Measurements from ENCODE around the gene NPEPL1. TPM values are rescaled to one million over a fixed set of nuclear protein-coding genes. Genes with fewer than 3 reads are reported as not detected.

NPEPL1 gene
- polyA plus RNA-seq, 4 donors: 37.8 to 47.8 (median 41.9) TPM

DNA sequence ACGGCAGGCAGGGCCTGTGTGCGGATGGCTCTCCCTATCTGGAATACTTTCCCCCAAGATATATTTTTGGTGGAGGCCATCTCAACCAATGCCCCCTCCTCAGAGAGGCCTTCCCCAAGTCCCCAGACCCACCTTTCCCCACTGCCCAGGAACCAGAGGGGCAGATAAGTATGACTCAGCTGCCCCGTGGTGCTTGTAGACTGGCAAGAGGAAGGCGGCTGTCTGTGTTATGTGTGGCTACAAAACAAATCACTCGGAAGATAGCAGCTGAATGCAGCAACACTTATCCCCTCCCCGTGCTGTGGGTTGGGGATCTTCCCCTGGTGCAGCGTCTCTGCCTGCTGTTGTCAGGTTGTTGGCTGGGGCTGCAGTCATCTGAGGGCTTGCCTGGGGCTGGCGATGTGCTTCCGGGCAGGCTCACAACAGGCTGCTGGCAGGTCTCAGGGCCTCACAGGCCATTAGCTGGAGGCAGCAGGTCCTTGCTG is 7.1 kb downstream of the NPEPL1 start:
- no peak for DNase-seq (ENCODE audit: low read depth in 4 of 4, low spot score in 3 of 4)

DNA sequence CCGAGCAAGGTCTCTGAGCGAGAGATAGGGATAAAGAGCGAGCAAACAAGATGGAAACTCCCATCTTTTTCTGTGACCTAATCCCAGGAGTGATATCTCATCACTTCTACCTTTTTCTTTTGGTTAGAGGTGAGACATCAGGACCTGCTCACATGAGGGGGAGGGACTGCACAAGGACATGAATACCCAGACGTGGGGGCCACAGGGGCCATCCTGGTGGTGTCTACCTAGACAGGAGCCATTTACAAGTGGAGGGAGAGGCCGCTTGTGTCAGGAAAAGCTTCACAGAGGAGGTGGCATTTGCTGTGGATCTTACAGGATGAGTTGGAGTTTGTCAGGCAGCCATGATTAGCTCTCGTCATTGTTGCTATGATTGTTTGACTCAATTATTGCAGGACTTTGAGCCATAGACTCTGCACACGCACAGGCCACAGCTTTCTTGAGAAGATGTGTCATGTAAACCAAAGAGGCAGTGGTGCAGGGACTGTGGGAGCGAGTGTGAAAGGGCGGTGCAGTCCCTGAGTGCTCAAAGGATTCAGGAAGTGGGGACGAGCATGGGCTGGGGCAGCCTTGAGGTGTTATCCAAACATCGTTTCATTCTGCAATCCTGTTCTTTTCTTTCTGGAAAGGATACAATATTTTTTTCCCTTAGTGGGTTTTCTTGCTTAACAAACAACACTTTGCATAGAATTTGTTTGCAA is 7.7 kb downstream of the NPEPL1 start:
- DNase-seq (ENCODE audit: low read depth in 4 of 4, low spot score in 3 of 4): no peak

DNA sequence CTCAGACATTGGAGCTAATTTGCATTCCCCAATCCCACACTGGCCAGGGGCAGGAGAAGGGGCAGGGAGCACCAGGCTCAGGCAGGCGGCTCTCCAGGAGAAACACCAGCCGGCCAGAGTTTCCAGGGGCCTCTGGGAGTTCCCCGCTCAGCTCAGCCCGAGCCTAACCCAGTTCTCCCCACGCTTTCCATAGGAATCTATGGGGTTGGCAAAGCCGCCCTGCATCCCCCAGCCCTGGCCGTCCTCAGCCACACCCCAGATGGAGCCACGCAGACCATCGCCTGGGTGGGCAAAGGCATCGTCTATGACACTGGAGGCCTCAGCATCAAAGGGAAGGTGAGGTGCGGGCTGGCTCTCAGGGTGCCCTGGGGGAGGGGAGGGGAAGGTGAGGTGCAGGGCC is 8.2 kb downstream of the NPEPL1 start:
- no peak for DNase-seq (ENCODE audit: low read depth in 4 of 4, low spot score in 3 of 4)

DNA sequence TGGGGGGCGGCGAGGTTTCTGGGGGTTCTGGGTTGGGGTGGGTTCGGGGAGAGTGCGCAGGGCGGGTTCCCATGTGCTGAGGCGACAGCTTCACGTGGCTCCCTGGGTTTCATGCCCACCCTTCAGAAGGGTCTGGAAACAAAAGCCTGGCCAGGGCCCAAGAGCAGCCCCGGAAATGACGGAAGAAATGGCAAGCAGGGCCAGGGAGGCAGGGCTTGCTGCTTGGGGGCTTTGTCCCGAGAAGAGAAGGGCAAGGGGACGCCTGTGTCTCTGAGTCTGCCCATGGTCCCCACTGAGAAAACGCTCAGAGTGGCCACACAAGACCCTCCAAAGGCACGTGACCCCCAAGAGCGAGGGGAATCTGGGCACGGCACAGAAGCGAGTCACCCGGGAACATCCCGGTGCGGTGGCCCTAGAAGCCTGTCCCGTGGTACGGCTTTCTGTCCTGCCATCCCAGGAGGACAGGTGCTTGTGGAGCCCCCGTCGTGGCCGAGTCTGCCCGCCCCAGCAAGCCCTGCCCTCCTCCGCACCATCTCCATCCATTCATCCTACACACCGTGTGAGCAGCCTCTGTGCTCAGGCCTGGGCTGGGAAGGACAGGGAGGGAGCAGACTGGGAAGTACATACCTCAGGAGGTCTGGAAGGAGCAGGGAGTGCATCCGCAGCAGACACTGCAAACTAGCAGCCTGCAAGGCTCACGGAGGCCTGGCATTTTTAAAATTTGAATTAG is 9.0 kb downstream of the NPEPL1 start:
- DNase-seq (ENCODE audit: low read depth in 4 of 4, low spot score in 3 of 4): no peak

DNA sequence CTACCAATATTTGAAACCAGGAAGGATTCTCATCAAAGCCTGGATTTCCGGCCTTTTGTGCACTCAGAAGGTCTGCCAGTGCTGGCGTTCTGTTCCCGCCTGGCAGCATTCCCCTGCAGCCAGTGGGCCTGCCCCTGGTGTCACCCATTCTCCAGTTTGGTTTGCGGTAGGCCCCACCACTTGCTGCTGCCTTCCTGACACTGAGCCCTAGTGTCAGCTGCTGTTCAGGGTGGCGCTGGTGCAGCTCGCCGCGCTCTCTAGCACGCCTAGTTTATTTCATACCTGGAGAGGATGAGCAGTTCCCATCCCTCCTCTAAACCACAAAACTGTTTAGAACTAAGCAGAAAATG is 9.5 kb downstream of the NPEPL1 start:
- no peak for DNase-seq (ENCODE audit: low read depth in 4 of 4, low spot score in 3 of 4)

DNA sequence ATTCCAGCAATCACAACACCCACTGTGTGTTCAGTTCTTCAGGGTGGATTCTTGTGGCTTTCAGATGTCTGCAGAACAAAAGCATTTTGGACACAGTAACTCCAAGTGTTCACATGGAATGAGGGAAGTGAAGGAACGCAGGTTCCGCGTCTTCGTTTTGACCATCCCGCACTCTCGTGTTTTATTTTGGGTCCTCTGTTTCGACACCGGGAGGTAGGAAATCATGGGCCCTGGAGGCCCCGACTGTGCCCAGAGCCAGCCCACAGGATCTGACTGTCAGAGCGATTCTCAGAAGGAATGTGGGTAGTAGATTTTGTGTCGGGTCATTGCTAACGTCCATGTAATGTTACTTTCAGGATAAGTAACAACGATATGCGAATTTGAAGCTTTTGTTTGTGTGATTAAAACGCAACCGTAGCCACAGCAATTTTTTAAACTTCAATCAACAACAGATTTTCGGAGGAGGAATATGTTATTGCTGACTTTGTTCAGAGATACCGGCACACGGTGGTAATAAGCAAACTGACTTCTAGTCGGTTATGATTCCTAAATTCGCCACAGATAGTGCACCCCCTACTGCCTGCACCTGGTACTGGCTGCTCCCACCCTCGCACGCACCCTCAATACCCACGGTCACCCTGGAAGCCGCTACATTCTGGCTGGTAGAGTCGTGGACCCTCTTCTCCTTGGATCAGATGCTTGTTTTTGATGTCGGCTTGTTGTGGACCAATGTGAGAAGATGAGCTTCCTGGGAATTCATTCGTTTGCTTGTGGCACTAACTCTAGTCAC is 10.5 kb downstream of the NPEPL1 start:
- no peak for DNase-seq (ENCODE audit: low read depth in 4 of 4, low spot score in 3 of 4)

DNA sequence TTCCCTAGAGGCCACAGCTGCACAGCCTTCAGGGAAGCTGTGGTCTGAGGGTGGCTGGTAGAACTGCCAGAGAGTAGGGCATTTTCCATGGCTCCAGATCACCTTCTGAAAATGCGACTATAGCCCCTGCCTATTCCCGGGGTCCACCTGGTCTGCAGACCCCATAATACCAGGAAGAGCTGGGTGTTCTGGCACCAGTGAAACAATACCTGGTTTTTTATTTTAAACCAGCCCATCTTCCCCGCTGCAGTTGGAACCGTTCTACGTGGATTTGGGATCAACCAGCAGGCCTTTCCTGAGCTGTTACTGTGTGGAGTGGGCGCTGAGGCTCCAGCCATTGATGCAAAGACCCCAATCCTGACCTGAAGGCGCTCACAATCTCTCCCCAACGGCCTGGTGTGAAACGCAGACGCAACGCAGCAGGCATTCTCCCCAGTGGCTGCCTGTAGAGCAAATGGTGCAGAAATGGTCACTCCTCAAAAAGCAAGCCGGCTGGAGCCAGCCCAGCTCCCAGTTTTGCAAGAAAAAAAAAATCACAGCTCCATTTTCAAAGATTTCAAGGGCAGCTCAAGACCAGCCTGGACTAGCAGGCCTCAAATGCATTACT is 11.3 kb downstream of the NPEPL1 start:
- DNase-seq (ENCODE audit: low read depth in 4 of 4, low spot score in 3 of 4): no peak

DNA sequence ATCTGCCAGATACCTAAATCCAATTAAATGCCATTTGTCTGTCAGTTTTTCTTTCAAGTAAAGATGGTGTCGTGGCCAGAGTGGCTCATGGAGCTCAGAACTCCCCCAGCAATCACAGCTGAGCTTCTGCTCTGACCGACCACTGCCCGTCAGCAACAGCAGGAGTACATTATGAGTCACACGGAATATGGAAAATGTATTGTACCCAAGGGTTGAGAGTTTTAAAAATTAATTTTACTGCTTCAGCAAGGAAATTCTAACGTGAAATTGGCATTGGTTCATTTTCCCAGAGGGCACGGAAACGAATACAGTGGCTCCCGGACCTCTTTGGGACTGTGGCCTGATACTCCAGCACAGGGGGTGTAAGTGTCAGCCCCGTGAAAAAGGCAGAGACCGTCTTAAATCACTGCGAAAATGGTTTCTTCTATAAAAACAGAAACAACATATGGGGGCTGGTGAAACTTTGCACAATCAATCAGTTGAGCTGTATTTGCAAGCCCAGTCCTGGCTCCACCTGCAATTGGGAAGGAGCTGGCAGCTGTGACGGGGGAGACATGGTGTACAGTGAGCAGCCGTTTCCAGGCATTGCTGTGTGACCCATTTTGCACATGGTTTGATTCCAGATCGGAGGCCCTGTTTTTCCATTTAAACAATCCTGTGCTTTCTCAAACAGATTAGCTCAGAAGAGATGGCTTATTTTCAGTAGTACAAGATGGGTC is 12.8 kb downstream of the NPEPL1 start:
- DNase-seq (ENCODE audit: low read depth in 4 of 4, low spot score in 3 of 4): no peak

DNA sequence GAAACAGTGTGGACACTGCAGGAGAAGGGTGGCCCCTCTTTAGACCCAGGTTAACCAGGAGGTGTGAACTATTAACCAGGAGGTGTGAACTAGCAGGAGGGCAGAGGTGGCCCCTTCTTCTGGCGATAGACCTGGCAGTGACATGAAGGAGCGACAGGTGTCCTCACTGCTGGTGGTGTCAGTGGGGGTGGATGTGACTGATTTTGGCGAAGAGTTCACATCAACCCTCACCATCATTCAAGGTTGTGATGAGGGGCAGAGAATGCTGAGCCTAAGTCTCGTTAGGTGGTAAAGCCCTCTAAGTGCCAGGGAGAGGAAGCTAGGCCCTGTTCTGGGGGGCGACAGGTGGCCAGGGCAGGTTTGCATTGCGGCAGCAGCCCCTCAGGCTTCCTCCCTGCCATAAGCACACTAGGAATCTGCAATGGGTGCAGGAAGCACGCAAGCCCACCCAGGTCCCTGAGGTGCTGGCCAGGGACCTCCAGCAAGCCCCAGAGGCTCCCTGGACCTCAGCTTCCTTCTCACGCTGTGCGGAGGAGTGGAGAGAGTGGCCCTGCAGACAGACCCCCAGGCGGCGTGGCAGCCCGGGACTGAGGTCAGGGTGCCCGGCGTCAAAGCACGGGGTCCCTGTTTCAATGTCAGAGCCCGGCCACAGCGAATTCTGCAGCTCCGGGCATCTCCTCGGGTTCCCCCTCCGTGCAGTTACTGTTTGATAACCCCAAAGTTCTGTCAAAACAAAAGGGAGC is 13.7 kb downstream of the NPEPL1 start:
- no peak for DNase-seq (ENCODE audit: low read depth in 4 of 4, low spot score in 3 of 4)

DNA sequence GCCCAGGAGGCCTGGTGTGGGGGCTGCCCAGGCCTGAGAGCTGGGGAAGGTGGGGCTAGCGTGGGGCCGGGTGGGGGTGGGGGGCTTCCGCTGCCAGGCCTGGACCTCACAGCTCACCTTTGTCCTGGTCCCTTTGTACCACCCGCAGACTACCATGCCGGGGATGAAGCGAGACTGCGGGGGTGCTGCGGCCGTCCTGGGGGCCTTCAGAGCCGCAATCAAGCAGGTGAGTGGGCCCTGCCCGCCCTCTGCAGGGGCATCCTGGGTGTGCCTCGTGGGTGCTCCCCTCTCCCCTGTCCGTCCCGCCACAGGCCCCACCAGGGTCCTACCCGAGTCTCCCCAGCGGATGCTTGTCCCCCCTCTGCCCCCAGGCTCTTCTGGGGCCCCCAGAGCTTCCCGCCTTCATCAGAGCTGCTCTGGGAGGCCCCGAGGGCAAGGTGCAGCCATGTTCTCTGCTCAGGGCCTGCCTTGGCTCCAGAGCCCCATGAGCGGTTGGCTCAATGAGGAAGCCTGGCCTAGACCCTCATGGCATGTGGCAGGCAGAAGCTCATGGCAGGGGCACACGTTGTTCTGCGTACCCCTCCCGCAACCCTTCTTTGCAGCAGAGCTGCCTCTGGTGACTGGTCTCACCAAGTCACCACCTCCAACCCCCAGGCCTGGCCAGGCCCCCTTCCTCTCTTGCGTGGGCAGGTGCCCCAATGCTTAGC is 14.5 kb downstream of the NPEPL1 start:
- no peak for DNase-seq (ENCODE audit: low read depth in 4 of 4, low spot score in 3 of 4)

DNA sequence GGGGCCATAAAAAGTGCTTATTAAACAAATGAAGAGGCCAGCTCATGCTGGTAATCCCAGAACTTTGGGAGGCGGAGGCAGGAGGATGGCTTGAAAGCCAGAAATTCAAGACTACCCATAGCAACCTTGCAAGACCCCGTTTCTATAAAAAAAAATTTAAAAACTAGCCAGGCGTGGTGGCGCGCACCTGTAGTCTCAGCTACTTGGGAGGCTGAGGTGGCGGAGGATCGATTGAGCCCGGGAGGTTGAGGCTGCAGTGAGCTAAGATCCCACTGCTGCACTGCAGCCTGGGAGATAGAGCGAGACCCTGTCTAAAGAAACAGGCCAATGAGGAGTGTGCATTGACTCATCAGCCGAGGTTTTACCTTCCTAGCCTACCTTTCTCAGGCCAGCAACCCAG is 15.2 kb downstream of the NPEPL1 start:
- DNase-seq (ENCODE audit: low read depth in 4 of 4, low spot score in 3 of 4): no peak

DNA sequence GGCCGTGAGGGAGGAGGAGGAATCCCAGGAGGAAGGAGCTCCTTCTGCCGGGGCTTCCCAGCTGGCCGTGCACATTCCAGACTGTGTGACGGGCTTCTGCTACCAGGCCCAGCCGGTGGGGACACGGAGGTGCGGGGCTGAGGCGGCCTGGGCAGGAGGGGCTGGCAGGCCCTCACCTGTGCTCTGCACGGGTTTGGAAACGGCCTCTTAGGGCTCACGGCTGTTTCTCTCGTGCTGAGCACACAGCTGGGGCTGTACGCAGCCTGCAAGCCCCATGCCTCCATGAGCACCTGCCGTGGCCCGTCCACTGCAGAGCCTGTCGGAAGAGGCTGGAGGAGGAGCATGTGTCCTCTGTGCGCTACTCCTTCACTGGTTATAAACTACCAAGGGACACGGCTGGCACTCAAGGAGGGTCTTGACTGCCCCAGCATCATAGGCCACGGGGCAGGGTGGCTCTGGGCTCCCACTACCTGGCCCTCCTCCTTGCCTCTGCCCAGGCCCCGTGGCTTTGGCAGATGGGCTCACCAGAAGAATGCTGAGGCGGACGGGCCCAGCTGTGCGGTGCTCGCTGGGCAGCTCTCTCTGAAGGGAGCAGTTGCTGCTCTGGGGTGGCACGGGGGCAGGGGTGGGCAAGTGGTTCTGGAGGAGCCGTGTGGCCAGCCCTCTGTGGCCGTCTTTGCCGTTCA is 15.8 kb downstream of the NPEPL1 start:
- DNase-seq (ENCODE audit: low read depth in 4 of 4, low spot score in 3 of 4): no peak

DNA sequence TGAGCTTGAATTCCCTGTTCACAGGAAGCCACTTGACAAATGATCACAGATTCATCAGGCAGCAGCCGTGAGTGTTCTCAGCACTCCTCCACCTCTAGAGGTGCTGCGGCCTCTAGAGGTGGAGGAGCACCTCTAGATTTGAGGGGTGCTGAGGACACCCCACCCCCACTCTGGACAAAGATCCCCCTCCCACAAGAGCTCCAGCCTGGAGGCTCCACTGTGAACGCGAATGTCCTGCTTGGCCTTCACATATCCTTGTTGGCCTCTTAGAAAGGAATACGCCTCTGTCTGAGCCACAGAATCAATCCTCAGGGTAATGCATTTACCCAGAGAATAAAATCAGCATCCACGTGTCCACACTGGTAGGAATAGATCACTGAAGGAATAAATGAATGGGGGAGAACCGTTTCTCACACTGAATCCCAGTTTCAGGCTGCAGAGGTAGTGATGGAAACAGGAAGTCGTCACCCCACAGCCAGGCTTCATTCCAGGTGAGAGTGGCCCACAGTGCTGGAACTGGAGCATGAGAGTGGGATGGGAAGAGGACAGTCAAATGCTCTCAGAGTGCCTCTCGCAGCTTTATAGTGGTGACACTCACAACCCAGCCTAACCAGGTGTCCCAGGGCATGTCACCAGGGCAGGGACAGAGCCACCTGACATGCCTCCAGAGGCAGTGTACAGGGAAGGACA is 16.6 kb downstream of the NPEPL1 start:
- DNase-seq (ENCODE audit: low read depth in 4 of 4, low spot score in 3 of 4): no peak

DNA sequence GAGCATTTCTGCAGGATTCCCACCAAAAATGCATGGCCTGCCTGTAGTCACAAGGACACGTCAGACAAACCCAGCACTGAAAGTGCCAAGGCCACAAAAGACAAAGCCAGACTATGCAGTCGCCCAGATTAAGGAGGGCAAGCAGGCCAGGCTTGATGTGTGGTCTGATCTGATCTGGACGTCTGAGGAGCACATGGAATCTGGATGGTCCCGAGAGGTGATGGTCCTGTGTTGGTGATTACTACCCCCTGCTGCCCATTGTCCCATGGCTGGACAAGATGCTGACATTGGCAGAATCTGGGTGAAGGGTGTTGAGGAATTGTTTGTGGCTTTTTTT is 17.1 kb downstream of the NPEPL1 start:
- DNase-seq (ENCODE audit: low read depth in 4 of 4, low spot score in 3 of 4): no peak

DNA sequence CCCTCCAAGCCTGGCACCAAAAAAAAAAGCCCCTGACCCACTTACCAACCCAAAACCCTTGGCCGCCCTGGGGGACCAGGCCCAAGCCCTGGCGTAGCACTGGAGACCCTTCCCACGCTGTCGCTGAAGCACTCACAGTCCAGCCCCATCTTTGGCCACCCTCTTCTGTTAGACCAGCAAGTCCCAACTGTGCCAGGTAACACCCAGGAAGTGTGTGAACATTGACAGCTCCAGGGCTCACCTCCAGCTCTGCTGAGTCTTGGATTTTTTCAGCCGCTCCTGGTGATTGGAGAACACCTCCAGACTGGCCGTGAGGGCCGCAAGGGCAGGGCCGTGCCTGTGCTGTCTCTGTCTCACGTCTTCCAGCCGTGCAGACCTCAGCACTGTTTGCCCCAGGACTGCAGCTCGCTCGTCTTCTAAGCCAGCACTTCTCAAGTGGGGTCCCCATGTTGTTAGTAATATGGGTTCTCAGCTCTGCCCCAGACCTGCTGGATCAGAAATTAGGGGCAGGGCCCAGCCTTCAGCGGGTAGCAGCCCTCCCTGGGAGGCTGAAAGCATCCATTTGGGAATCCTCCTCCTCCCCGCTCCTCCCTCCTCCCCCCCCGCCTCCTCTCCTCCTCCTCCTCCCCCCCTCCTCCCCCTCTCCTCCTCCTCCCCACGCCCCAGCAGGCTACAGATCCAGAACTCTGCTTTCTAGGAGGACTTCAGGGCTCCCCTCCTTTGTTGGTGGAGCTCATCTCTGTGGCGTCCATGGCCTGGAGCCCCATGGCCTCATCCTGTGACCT is 18.1 kb downstream of the NPEPL1 start:
- no peak for DNase-seq (ENCODE audit: low read depth in 4 of 4, low spot score in 3 of 4)

DNA sequence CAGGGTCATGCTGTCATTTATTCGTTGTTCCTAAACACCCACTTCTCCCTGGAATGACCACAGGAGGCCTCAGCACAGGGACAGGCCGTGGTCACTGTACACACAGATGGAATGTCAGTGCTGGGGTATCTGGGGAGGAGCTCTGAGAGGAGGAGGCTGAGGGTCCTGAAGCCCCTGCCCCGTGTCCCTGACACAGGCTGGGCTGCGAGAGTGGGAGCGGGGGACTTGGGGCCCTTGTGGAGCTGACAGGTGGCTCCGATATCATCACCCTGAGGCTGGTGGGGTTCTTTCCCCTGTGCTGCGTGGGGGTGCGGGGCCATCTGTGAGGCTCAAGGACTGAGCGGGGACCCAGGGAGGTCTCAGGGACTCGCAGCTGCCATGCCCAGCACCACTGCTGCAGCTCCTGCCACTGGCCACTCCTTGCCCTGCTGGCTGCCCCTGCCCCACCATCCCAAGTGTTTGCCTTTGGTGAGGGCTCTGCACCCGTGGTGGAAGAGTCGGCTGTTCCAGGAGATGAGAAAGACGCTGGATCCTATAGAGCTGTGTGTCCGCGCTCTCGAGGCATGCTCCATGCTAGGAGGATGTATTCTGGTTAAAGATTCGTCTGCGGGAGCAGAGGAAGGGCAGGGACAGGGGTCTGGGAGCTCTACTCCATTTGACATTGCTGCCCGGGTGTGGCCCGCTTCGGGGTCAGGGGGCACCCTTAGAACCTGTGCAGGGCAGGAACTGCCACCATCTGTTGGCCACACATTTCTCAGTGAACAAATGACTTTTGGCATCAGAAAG is 18.9 kb downstream of the NPEPL1 start:
- no peak for DNase-seq (ENCODE audit: low read depth in 4 of 4, low spot score in 3 of 4)
